ENCODE data around the gene KIAA0930. TPM values are rescaled to one million over a fixed set of nuclear protein-coding genes. Genes with fewer than 3 reads are reported as not detected.

The KIAA0930 gene
- polyA plus RNA-seq, 3 donors from 2014 or later, result 2.2 to 6.2 (median 4.5) TPM

DNA sequence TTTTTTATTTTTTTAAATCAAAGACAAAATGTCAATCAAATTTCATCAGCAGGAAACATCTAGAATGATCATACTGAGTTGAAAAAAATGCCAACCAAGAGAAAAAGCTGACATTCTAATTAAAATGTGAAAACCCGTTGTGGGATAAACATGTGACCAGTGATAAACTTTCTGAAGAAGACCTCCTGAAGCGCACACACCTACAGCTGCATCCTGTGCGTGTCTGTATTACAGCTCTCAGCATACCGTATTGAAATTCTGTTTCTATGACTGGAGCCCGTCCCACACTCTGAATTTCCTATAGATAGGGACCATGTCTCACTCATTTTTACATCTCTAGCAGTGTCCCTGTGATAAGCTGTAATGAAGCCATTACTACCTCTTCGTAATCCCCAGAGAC is 89.2 kb downstream of the KIAA0930 start:
- no peak for DNase-seq
- H3K27ac Mint-ChIP-seq, result peak overlapping the region in 2 of 6 donors; percentile 1 to 9
- peaks cover 6 to 10% (median 8%) of the 10 kb centered on the region in 3 donors for H3K36me3 Mint-ChIP-seq
- no peak overlapping the region for H3K4me3 Mint-ChIP-seq
- no peaks in the 10 kb centered on the region for H3K27me3 Mint-ChIP-seq (ENCODE audit: low read depth in 3 of 3)
- no peaks in the 10 kb centered on the region for H3K4me1 Mint-ChIP-seq
- no peaks in the 10 kb centered on the region for H3K9me3 Mint-ChIP-seq

DNA sequence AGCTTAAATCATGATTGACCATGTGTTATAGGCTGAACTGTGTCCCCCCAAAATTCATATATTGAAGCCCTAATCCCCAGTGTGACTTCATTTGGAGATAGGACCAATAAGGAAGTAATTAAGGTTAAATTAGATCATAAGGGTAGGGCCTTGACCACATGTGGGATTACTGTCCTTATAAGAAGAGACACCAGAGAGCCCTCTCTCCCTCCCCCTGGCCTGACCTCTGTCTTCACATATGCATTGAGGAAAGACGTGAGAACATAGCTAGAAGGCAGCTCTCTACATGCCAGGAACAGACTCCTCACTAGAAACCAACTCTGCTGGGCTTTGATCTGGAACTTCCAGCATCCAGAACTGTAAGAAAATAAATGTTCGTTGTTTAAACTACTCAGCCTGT is 90.6 kb downstream of the KIAA0930 start:
- Mint-ChIP-seq H3K4me3 (no peak overlapping the region), H3K9me3 (no peaks in the 10 kb centered on the region), H3K27ac (no peak overlapping the region)

DNA sequence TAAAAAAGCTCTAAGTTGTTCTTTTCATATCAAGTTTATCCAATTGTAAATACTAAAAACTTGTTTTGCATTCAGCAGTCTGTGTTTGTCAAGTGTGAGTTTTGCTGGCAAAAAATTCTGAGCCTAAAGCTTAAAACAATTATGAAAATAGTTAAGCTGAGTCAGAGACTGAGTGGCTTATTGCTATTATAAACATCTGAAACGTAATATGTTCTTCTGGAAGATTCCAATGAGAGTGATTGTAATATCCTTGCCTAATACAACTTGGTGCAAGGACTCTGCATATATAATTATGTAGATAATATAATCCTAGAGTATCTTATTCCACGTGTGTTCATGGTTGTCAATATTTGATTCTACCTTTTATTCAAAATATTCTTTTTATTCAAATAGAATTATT is 91.0 kb downstream of the KIAA0930 start:
- Mint-ChIP-seq H3K36me3 (peaks cover 6 to 10% (median 8%) of the 10 kb centered on the region in 3 donors), H3K27me3 (ENCODE audit: low read depth in 3 of 3) (no peaks in the 10 kb centered on the region), H3K4me1 (no peaks in the 10 kb centered on the region), H3K9me3 (no peaks in the 10 kb centered on the region), H3K27ac (no peak overlapping the region), H3K4me3 (no peak overlapping the region)
- DNase-seq, result no peak

More for the DNA sequence above, 90.6 kb downstream of the KIAA0930 start:
- Mint-ChIP-seq H3K4me1 (no peaks in the 10 kb centered on the region), H3K27me3 (ENCODE audit: low read depth in 3 of 3) (no peaks in the 10 kb centered on the region), H3K36me3 (peaks cover 6 to 10% (median 8%) of the 10 kb centered on the region in 3 donors)
- no peak for DNase-seq

DNA sequence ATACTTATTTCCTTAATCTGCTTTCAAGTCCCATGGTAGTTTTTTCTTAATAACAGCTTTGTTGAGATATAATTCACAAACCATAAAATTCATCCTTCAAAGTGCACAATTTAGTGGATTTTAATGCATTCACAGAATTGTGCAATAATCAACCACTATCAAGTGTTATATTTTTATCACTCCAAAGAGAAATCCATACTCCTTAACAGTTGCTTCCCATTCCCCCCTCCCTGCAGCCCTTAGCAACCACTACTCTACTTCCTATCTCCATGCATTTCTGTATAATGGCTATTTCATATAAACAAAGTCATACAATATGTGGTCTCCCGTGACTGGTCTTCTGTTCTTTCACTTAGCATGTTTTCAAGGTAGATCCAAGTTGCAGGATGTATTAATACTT is 95.8 kb downstream of the KIAA0930 start:
- no peak overlapping the region for H3K27ac Mint-ChIP-seq
- H3K4me3 Mint-ChIP-seq, result no peak overlapping the region
- H3K36me3 Mint-ChIP-seq, result peaks cover 0 to 9% (median 3%) of the 10 kb centered on the region in 3 donors
- no peaks in the 10 kb centered on the region for H3K4me1 Mint-ChIP-seq
- no peaks in the 10 kb centered on the region for H3K9me3 Mint-ChIP-seq
- H3K27me3 Mint-ChIP-seq (ENCODE audit: low read depth in 3 of 3), result no peaks in the 10 kb centered on the region
- DNase-seq, result no peak

DNA sequence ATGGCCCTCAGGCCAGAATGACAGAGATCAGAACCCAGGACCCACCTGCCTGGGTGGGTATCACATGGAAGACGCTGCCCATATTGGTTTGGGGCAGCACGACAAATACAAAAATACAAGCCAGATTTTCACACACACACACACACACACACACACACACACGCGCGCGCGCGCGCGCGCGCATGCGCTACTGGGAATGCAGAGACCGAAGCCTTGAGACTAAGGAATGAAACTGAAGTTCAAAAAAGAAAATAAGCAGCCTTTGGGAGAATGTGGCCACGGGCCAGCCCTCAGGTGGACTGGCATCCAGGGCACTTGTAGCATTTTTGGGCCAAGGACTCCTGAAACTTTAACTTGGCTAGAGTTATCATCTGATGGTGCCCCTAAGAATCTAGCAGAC is 98.3 kb downstream of the KIAA0930 start:
- Mint-ChIP-seq H3K9me3 (no peaks in the 10 kb centered on the region), H3K27me3 (ENCODE audit: low read depth in 3 of 3) (no peaks in the 10 kb centered on the region), H3K4me3 (no peak overlapping the region), H3K27ac (peak overlapping the region in 1 of 6 donors; percentile 46), H3K4me1 (no peaks in the 10 kb centered on the region), H3K36me3 (peaks cover under 1 to 9% (median 3%) of the 10 kb centered on the region in 3 donors)
- no peak for DNase-seq

Other genes starting within 250 kb of the KIAA0930 start
- gene PHF21B, start 230.9 kb downstream of the KIAA0930 start, polyA plus RNA-seq, result not detected
- 10 to 100 TPM; 16.6 to 56.0 (median 26.1) TPM for gene NUP50, start 77.0 kb downstream of the KIAA0930 start, polyA plus RNA-seq
- gene UPK3A, start 44.1 kb upstream of the KIAA0930 start, polyA plus RNA-seq, result 1 to 10 TPM in 2 of 3 donors, not detected in 1; 2.7 to 6.4 TPM
- 10 to 100 TPM; 10.6 to 33.9 (median 14.7) TPM for gene FAM118A, start 69.0 kb upstream of the KIAA0930 start, polyA plus RNA-seq
- under 1 TPM in 1 of 3 donors, not detected in 2; 0.21 TPM for gene SMC1B, start 172.7 kb upstream of the KIAA0930 start, polyA plus RNA-seq
- gene RIBC2, start 172.8 kb upstream of the KIAA0930 start, polyA plus RNA-seq, result under 1 TPM in 1 of 3 donors, not detected in 2; 0.13 TPM